K562 (cell line): Measurements from ENCODE around the gene CASKIN2. TPM values are rescaled to one million over a fixed set of nuclear protein-coding genes. Genes with fewer than 3 reads are reported as not detected.

ENCODE experiments used
- ADNP ChIP-seq: fragments of 200-800 bp; sonication (Bioruptor generic); IDR thresholded peaks from 2 replicates; pipeline ENCODE4 v1.6.1; 2016; ENCODE audit warnings: missing genetic modification characterization, missing compliant biosample characterization
- BHLHE40 ChIP-seq: IDR thresholded peaks from 2 replicates; pipeline ENCODE4 v1.6.1; 2011; ENCODE audit warnings: low read length, improper control_type of control experiment
- CBX5 ChIP-seq: IDR thresholded peaks from 2 replicates; pipeline ENCODE4 v1.6.1; 2014; ENCODE audit warnings: low read depth, borderline replicate concordance
- CTBP1 ChIP-seq: fragments of 450-650 bp; IDR thresholded peaks from 2 replicates; pipeline ENCODE4 v1.6.1; 2016; ENCODE audit warnings: borderline replicate concordance
- ELK1 ChIP-seq: sonication (generic); formaldehyde crosslinking; IDR thresholded peaks from 2 replicates; pipeline ENCODE4 v1.8.1; 2022; ENCODE audit warnings: missing genetic modification reagents
- GTF2A2 ChIP-seq: IDR thresholded peaks from 2 replicates; pipeline ENCODE4 v1.6.1; 2016; ENCODE audit warnings: mild to moderate bottlenecking, missing genetic modification characterization, missing compliant biosample characterization
- GTF3C2 ChIP-seq: IDR thresholded peaks from 3 replicates; pipeline ENCODE4 v1.6.1; 2011; ENCODE audit warnings: borderline replicate concordance, mild to moderate bottlenecking, moderate library complexity; ENCODE audit not compliant: insufficient read length; ENCODE audit errors: extremely low read depth
- MAZ ChIP-seq, 2 experiments: fragments of 450-650 bp in 1 of 2; sonication (generic) in 1 of 2; formaldehyde crosslinking; IDR thresholded peaks in 1 of 2; conservative IDR thresholded peaks in 1 of 2; 2 replicates each; pipeline versions ENCODE4 v1.4.0 to v1.5.0; 2020; ENCODE audit warnings: mild to moderate bottlenecking in 1 of 2, missing genetic modification reagents in 1 of 2
- MEF2A ChIP-seq: IDR thresholded peaks from 2 replicates; pipeline ENCODE4 v1.6.1; 2011; ENCODE audit warnings: low read depth, mild to moderate bottlenecking, low read length, moderate library complexity; ENCODE audit not compliant: control insufficient read depth
- MYNN ChIP-seq, 2 experiments: sonication (generic); formaldehyde crosslinking in 1 of 2; IDR thresholded peaks; 2 replicates each; pipeline versions ENCODE4 v1.5.0 to v1.6.1; 2016 to 2020; ENCODE audit warnings: antibody characterized with exemption in 1 of 2, missing genetic modification reagents in 1 of 2
- NR2C2 ChIP-seq, 2 experiments: fragments of 200-800 bp in 1 of 2; sonication (Bioruptor generic) in 1 of 2; sonication (generic) in 1 of 2; formaldehyde crosslinking in 1 of 2; IDR thresholded peaks; 2 replicates each; pipeline versions ENCODE4 v1.6.1 to v1.8.0; 2016 to 2022; ENCODE audit warnings: mild to moderate bottlenecking in 1 of 2, missing compliant biosample characterization in 1 of 2, missing genetic modification characterization in 1 of 2, missing genetic modification reagents in 1 of 2
- RFX1 ChIP-seq: fragments of 450-650 bp; IDR thresholded peaks from 2 replicates; pipeline ENCODE4 v1.6.1; 2016; ENCODE audit warnings: mild to moderate bottlenecking, moderate library complexity
- SP1 ChIP-seq: sonication (generic); formaldehyde crosslinking; IDR thresholded peaks from 2 replicates; pipeline ENCODE4 v1.8.1; 2022; ENCODE audit warnings: mild to moderate bottlenecking, missing genetic modification reagents
- ZBTB2 ChIP-seq: fragments of 450-650 bp; IDR thresholded peaks from 2 replicates; pipeline ENCODE4 v1.6.1; 2016; ENCODE audit warnings: antibody characterized with exemption
- ZFP30 ChIP-seq: fragments of 250-450 bp; sonication (Bioruptor Pico); IDR thresholded peaks from 2 replicates; pipeline ENCODE4 v1.8.0; 2022; ENCODE audit warnings: moderate library complexity, mild to moderate bottlenecking, inconsistent platforms, borderline replicate concordance
- ZNF384 ChIP-seq: IDR thresholded peaks from 2 replicates; pipeline ENCODE4 v1.6.1; 2012; ENCODE audit warnings: low read depth, low read length, improper control_type of control experiment
- ZNF584 ChIP-seq: fragments of 200-800 bp; sonication (Bioruptor generic); IDR thresholded peaks from 2 replicates; pipeline ENCODE4 v1.6.1; 2016; ENCODE audit warnings: low read depth, mild to moderate bottlenecking, missing genetic modification characterization, missing compliant biosample characterization
- polyA plus RNA-seq, 8 experiments: library from polyadenylated mRNA; depleted of rRNA in 4 of 8; stranded (reverse) in 5 of 8; unstranded in 3 of 8; fragments of >200 nt; fragmentation: Nextera tagmentation in 2 of 8; fragmentation: Illumina TruSeq in 1 of 8; extraction: Ambion mirVana in 2 of 8; extraction: Trizol in 1 of 8; gene quantifications; 2 replicates each; pipeline versions ENCODE4 v1.2.1 to v1.2.3, GENCODE V29; 2011 to 2014; ENCODE audit warnings: inconsistent platforms in 1 of 8, missing spikeins in 1 of 8
- total RNA-seq, 7 experiments: library from RNA; depleted of rRNA in 6 of 7; stranded (reverse); fragments of >200 nt in 6 of 7; fragmentation: Illumina TruSeq in 2 of 7; extraction: Trizol in 2 of 7; gene quantifications; 2 replicates each; pipeline versions ENCODE4 v1.2.1 to v1.2.3, GENCODE V29; 2011 to 2021; ENCODE audit warnings: low replicate concordance in 1 of 7

The CASKIN2 gene
- total and polyA plus RNA-seq, 9 of the 15 experiments (the other 6 are each of a cell fraction or from before 2014, with no cell fraction given) = 0.01 to 12.2 (median 2.1) TPM

- peak; percentile 50 for TF ChIP-seq GTF3C2
- TF ChIP-seq MEF2A = no peak
- peak; percentile 17 to 25; a peak in 2 of 4 replicates for TF ChIP-seq MAZ (CRISPR knock-in tag; conservative IDR thresholded peaks at IDR 0.05 in 1 of 2, IDR thresholded peaks at IDR 0.05 in 1 of 2)
- peak; percentile 49 for TF ChIP-seq ADNP (tag)
- no peak for TF ChIP-seq SP1 (CRISPR knock-in tag)
- peak; percentile 80 for TF ChIP-seq ZNF584 (CRISPR knock-in tag)
- TF ChIP-seq MYNN (IDR thresholded peaks at IDR 0.05) = 0 out of 2 replicates have a peak, but pooled peaks have one; percentile 16
- no peak for TF ChIP-seq MYNN (CRISPR knock-in tag; IDR thresholded peaks at IDR 0.05)
- peak; percentile 60; the same call in 1 of the 2 replicates for TF ChIP-seq ZNF384
- TF ChIP-seq BHLHE40 = no peak
- TF ChIP-seq ZFP30 (CRISPR knock-in tag) = no peak
- TF ChIP-seq RFX1 = no peak
- TF ChIP-seq GTF2A2 = no peak
- no peak for TF ChIP-seq NR2C2 (CRISPR knock-in tag; IDR thresholded peaks at IDR 0.05)
- peak; percentile 65 for TF ChIP-seq NR2C2 (tag; IDR thresholded peaks at IDR 0.05)
- no peak for TF ChIP-seq ELK1 (CRISPR knock-in tag)
- no peak for TF ChIP-seq ZBTB2
- TF ChIP-seq CBX5 = no peak
- peak; percentile 71; the same call in 1 of the 2 replicates for TF ChIP-seq CTBP1
Measured at GRCh38 chr17:75557075-75557851, 41.9 kb upstream of the CASKIN2 start (continued).
